H9 (cell line): ENCODE data around the gene GDPGP1. TPM values are rescaled to one million over a fixed set of nuclear protein-coding genes. Genes with fewer than 3 reads are reported as not detected.

Source experiments
- DNase-seq: peaks from one replicate; pipeline ENCODE4 v3.0.0-alpha.2; 2017
- H2AFZ ChIP-seq: one replicate; pipeline ENCODE4 v1.6.1; 2013; ENCODE audit warnings: mild to moderate bottlenecking, low read length, control low read depth, moderate library complexity
- H2AK5ac ChIP-seq: 2 replicates; pipeline ENCODE4 v1.6.1; 2013; ENCODE audit warnings: low read length, control low read depth, mixed read lengths; ENCODE audit not compliant: insufficient read length
- H2BK120ac ChIP-seq: one replicate; pipeline ENCODE4 v1.6.1; 2013; ENCODE audit warnings: low read depth, mild to moderate bottlenecking, low read length, control low read depth, inconsistent platforms; ENCODE audit not compliant: poor library complexity, severe bottlenecking
- H2BK12ac ChIP-seq: 2 replicates; pipeline ENCODE4 v1.6.1; 2013; ENCODE audit warnings: low read length, control low read depth, mixed read lengths, low read depth; ENCODE audit not compliant: insufficient read length
- H2BK15ac ChIP-seq: 2 replicates; pipeline ENCODE4 v1.6.1; 2013; ENCODE audit warnings: low read depth, low read length, control low read depth
- H2BK20ac ChIP-seq: one replicate; pipeline ENCODE4 v1.6.1; 2013; ENCODE audit warnings: low read depth, mild to moderate bottlenecking, low read length, control low read depth, inconsistent platforms; ENCODE audit not compliant: poor library complexity, severe bottlenecking
- H2BK5ac ChIP-seq: 2 replicates; pipeline ENCODE4 v1.6.1; 2013; ENCODE audit warnings: low read length, control low read depth, mixed read lengths; ENCODE audit not compliant: insufficient read length
- H3K14ac ChIP-seq: 2 replicates; pipeline ENCODE4 v1.6.1; 2013; ENCODE audit warnings: low read length, control low read depth; ENCODE audit not compliant: insufficient read depth
- H3K18ac ChIP-seq: 2 replicates; pipeline ENCODE4 v1.6.1; 2013; ENCODE audit warnings: low read depth, mild to moderate bottlenecking, mixed read lengths, low read length, control low read depth; ENCODE audit not compliant: insufficient read length
- H3K23ac ChIP-seq: 2 replicates; pipeline ENCODE4 v1.6.1; 2013; ENCODE audit warnings: low read length, control low read depth, mixed read lengths, low read depth; ENCODE audit not compliant: insufficient read length
- H3K23me2 ChIP-seq: 2 replicates; pipeline ENCODE4 v1.6.1; 2013; ENCODE audit warnings: low read depth, mild to moderate bottlenecking, mixed read lengths, low read length, control low read depth; ENCODE audit not compliant: insufficient read length, poor library complexity, severe bottlenecking
- H3K27ac ChIP-seq: 2 replicates; pipeline ENCODE4 v1.5.1; 2013; ENCODE audit warnings: low read length, control low read depth, mixed read lengths, low read depth; ENCODE audit not compliant: insufficient read length
- H3K27me3 ChIP-seq: 2 replicates; pipeline ENCODE4 v1.6.1; 2013; ENCODE audit warnings: low read length, control low read depth, inconsistent platforms; ENCODE audit not compliant: insufficient read depth
- H3K4ac ChIP-seq: 2 replicates; pipeline ENCODE4 v1.6.1; 2013; ENCODE audit warnings: low read depth, mild to moderate bottlenecking, control low read depth, inconsistent platforms, low read length, moderate library complexity
- H3K4me1 ChIP-seq: 2 replicates; pipeline ENCODE4 v1.6.1; 2013; ENCODE audit warnings: low read length, control low read depth, inconsistent platforms; ENCODE audit not compliant: insufficient read depth
- H3K4me2 ChIP-seq: 2 replicates; pipeline ENCODE4 v1.6.1; 2013; ENCODE audit warnings: low read length, control low read depth, mixed read lengths; ENCODE audit not compliant: insufficient read length, insufficient read depth
- H3K56ac ChIP-seq: 2 replicates; pipeline ENCODE4 v1.6.1; 2013; ENCODE audit warnings: low read depth, mild to moderate bottlenecking, mixed read lengths, low read length, control low read depth; ENCODE audit not compliant: insufficient read length
- H3K79me1 ChIP-seq: 2 replicates; pipeline ENCODE4 v1.6.1; 2013; ENCODE audit warnings: low read depth, mild to moderate bottlenecking, moderate library complexity, low read length, control low read depth, inconsistent platforms; ENCODE audit not compliant: insufficient read depth, poor library complexity, severe bottlenecking
- H3K79me2 ChIP-seq: 2 replicates; pipeline ENCODE4 v1.6.1; 2013; ENCODE audit warnings: low read length, control low read depth, inconsistent platforms; ENCODE audit not compliant: insufficient read depth
- H3K9ac ChIP-seq: 2 replicates; pipeline ENCODE4 v1.6.1; 2013; ENCODE audit warnings: low read length, control low read depth, mixed read lengths; ENCODE audit not compliant: insufficient read length; ENCODE audit errors: extremely low read depth
- H3K9me3 ChIP-seq: one replicate; pipeline ENCODE4 v1.6.1; 2013; ENCODE audit warnings: low read depth, low read length, inconsistent platforms; ENCODE audit not compliant: control insufficient read depth
- H3T11ph ChIP-seq: one replicate; pipeline ENCODE4 v1.6.1; 2013; ENCODE audit warnings: mild to moderate bottlenecking, low read length, control low read depth, inconsistent platforms
- H4K20me1 ChIP-seq: one replicate; pipeline ENCODE4 v1.6.1; 2013; ENCODE audit not compliant: control insufficient read depth, insufficient read length, insufficient read depth
- H4K5ac ChIP-seq: 2 replicates; pipeline ENCODE4 v1.6.1; 2013; ENCODE audit warnings: low read depth, mild to moderate bottlenecking, mixed read lengths, low read length, control low read depth; ENCODE audit not compliant: insufficient read length
- H4K8ac ChIP-seq: replicated peaks from 2 replicates; pipeline ENCODE4 v1.6.1; 2013; ENCODE audit warnings: low read length, control low read depth, mixed read lengths, low read depth; ENCODE audit not compliant: insufficient read length
- H4K91ac ChIP-seq: 2 replicates; pipeline ENCODE4 v1.6.1; 2013; ENCODE audit warnings: low read depth, mild to moderate bottlenecking, moderate library complexity, mixed read lengths, low read length, control low read depth; ENCODE audit not compliant: insufficient read length
- H3K27ac Mint-ChIP-seq, 3 experiments: 2 replicates in 2 of 3; 3 replicates in 1 of 3; pipeline ENCODE4 v1.8.0; 2020 to 2021; ENCODE audit warnings: mixed read lengths in 3 of 3, mild to moderate bottlenecking in 1 of 3, moderate library complexity in 1 of 3
- H3K27me3 Mint-ChIP-seq: 2 replicates; pipeline ENCODE4 v1.8.0; 2021; ENCODE audit warnings: low read depth, mild to moderate bottlenecking, moderate library complexity, mixed read lengths
- H3K36me3 Mint-ChIP-seq, 3 experiments: 2 replicates in 2 of 3; 3 replicates in 1 of 3; pipeline ENCODE4 v1.8.0; 2020 to 2021; ENCODE audit warnings: low read depth in 3 of 3, mixed read lengths in 3 of 3; ENCODE audit not compliant: insufficient read depth in 1 of 3
- H3K4me1 Mint-ChIP-seq, 2 experiments: 2 replicates each; pipeline ENCODE4 v1.8.0; 2020; ENCODE audit warnings: mixed read lengths in 2 of 2
- H3K4me3 Mint-ChIP-seq, 2 experiments: 2 replicates in 1 of 2; 3 replicates in 1 of 2; pipeline ENCODE4 v1.8.0; 2020 to 2021; ENCODE audit warnings: mild to moderate bottlenecking in 2 of 2, mixed read lengths in 2 of 2, moderate library complexity in 1 of 2
- H3K9me3 Mint-ChIP-seq, 2 experiments: 2 replicates in 1 of 2; 3 replicates in 1 of 2; pipeline ENCODE4 v1.8.0; 2020; ENCODE audit warnings: mild to moderate bottlenecking in 2 of 2, mixed read lengths in 2 of 2, moderate library complexity in 1 of 2
- WGBS: extraction: QIAGEN DNeasy Blood & Tissue Kit; methylation state at CpG from one replicate; pipeline ENCODE4 v1.1.7; 2013; ENCODE audit warnings: missing lambda C conversion rate, low lambda C conversion rate, mixed read lengths; ENCODE audit not compliant: insufficient read length; ENCODE audit errors: extremely low coverage; 5-methylcytosine and 5-hydroxymethylcytosine counted together
- total RNA-seq: library from RNA; stranded (reverse); gene quantifications from 2 replicates; pipeline ENCODE4 v1.2.1, GENCODE V29; 2021
- TF ChIP-seq, protein P1 (sequence below): fragments of 200-600 bp; sonication (generic); conservative IDR thresholded peaks from 3 replicates; pipeline ENCODE4 v1.8.0; 2021; ENCODE audit warnings: antibody characterized with exemption, mild to moderate bottlenecking

GDPGP1 gene
- total RNA-seq, 1 experiment from 2014 or later = 6.7 TPM

- H3K79me2 ChIP-seq = peaks cover 3% of the 10 kb centered on the region; the same call in 1 of the 2 replicates
Observed at GRCh38 chr15:90202929-90203328, 31.1 kb upstream of the GDPGP1 start.

More at GRCh38 chr15:90202929-90203328, 31.1 kb upstream of the GDPGP1 start:
- Histone ChIP-seq H3K14ac (no peak overlapping the region), H4K91ac (no peak overlapping the region), H4K8ac (no peak overlapping the region), H4K20me1 (no peaks in the 10 kb centered on the region), H2BK5ac (no peak overlapping the region), H3K4ac (no peak overlapping the region), H3K27me3 (no peaks in the 10 kb centered on the region; the same call in 1 of the 2 replicates), H3K4me2 (peak overlapping the region; percentile 45), H3K23me2 (peaks cover 13% of the 10 kb centered on the region), H3K4me1 (peaks cover 6% of the 10 kb centered on the region; the same call in 1 of the 2 replicates), H3K9me3 (no peaks in the 10 kb centered on the region), H2BK120ac (no peak overlapping the region), H3K27ac (no peak overlapping the region), H3K79me1 (peaks cover 13% of the 10 kb centered on the region), H2BK20ac (no peak overlapping the region), H3K9ac (no peak overlapping the region), H4K5ac (no peak overlapping the region), H3T11ph (no peak overlapping the region), H2BK12ac (no peak overlapping the region), H2BK15ac (no peak overlapping the region), H3K23ac (no peak overlapping the region), H3K56ac (no peak overlapping the region), H2AFZ (no peak overlapping the region), H3K18ac (no peak overlapping the region), H2AK5ac (no peak overlapping the region)
- Mint-ChIP-seq H3K4me1 (peaks cover 22 to 23% of the 10 kb centered on the region in 2 experiments), H3K36me3 (peaks cover 5 to 9% (median 7%) of the 10 kb centered on the region in 3 experiments; a peak in 4 of 7 replicates), H3K27ac (no peak overlapping the region), H3K27me3 (peaks cover 4% of the 10 kb centered on the region), H3K4me3 (peak overlapping the region; percentile 79 to 90), H3K9me3 (no peaks in the 10 kb centered on the region)
- no CpG with 5 or more reads among the region's 4 CpGs for WGBS
- DNase-seq = no peak
- TF ChIP-seq, protein P1, sequence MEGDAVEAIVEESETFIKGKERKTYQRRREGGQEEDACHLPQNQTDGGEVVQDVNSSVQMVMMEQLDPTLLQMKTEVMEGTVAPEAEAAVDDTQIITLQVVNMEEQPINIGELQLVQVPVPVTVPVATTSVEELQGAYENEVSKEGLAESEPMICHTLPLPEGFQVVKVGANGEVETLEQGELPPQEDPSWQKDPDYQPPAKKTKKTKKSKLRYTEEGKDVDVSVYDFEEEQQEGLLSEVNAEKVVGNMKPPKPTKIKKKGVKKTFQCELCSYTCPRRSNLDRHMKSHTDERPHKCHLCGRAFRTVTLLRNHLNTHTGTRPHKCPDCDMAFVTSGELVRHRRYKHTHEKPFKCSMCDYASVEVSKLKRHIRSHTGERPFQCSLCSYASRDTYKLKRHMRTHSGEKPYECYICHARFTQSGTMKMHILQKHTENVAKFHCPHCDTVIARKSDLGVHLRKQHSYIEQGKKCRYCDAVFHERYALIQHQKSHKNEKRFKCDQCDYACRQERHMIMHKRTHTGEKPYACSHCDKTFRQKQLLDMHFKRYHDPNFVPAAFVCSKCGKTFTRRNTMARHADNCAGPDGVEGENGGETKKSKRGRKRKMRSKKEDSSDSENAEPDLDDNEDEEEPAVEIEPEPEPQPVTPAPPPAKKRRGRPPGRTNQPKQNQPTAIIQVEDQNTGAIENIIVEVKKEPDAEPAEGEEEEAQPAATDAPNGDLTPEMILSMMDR = no peak
